ENCODE measurements around the gene SLC17A1.

SLC17A1 gene

GRCh38 chr6:25832307-25832662 is 433 bp upstream of the SLC17A1 start:
- DNase-seq (ENCODE audit: low spot score) = no peak

- DNase-seq (ENCODE audit: low spot score) = no peak
Observed at GRCh38 chr6:25830458-25830857, 1.4 kb downstream of the SLC17A1 start.

- DNase-seq (ENCODE audit: low spot score) = no peak
Observed at GRCh38 chr6:25829375-25829774, 2.5 kb downstream of the SLC17A1 start.

DNA sequence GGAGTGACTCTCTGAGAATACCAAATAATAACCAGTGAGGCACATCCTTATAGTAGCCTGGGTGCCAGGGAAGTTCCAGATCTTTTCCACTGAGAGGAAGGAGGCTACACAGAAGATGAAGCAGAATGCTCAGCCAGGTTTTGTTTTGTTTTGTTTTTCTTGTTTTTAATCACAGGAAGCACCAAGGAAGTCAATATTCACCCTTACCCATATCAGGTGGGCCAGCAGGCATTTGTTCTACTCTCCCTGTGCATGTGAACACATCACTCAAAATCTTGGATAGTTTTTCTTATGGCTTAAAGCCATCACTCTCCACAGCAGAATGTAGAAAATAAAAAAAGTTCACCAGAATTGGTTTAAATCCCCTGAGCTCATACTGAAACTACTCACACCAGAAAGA is 10.5 kb downstream of the SLC17A1 start:
- no peak for DNase-seq (ENCODE audit: low spot score)

GRCh38 chr6:25816252-25816651 is 15.6 kb downstream of the SLC17A1 start:
- no peak for DNase-seq (ENCODE audit: low spot score)

DNA sequence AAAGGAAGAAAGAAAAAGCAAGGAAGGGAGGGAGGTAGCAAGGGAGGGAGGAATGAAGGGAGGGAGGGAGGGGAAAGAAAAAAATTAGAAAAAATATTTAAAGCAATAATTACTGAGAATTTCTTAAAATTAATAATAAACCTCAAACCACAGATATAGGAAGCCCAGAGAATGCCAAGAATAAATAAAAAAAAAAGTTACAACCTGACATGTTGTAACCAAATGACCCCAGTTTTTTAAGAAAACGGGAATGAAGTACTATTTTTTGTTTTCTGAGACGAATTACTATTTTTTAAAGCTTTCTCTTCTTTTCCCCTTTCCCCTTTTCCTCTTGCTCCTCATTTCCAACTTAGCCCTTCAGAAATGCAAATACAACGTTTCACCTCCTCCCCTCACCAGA is 16.7 kb downstream of the SLC17A1 start:
- DNase-seq (ENCODE audit: low spot score) = no peak

DNA sequence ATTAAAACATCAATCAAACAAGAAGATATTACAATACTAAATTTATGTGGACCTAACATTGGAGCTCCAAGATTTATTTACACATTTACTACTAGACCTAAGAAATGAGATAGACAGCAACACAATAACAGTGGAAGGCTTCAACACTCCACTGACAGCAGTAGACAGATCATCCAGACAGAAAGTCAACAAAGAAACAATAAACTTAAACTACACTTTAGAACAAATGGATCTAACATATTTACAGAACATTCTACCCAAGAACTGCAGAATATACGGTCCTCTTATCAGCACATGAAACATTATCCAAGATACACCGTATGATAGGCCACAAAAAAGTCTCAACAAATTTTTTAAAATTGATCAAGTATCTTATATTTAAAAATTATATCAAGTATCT is 27.0 kb downstream of the SLC17A1 start:
- no peak for DNase-seq (ENCODE audit: low spot score)

DNA sequence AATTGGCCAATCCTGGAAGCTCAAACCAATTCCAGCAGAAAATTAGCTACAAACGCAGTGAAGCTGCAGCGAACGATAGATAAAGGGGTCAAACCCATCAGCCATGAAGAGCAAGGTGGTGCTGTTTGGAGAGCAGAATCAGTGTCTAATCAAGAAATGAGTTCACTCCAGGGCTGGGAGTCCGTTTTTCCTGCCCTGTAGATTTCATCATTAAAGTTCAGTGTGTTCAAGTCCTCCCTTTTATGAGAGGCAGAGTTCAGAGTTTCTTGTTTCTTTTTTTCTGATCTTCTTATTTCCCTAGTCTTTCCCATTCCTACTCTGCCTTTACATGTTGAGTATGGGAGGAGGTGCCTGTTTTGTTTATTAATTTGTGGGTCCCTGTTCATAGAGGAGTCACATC is 30.4 kb downstream of the SLC17A1 start:
- no peak for DNase-seq (ENCODE audit: low spot score)

DNA sequence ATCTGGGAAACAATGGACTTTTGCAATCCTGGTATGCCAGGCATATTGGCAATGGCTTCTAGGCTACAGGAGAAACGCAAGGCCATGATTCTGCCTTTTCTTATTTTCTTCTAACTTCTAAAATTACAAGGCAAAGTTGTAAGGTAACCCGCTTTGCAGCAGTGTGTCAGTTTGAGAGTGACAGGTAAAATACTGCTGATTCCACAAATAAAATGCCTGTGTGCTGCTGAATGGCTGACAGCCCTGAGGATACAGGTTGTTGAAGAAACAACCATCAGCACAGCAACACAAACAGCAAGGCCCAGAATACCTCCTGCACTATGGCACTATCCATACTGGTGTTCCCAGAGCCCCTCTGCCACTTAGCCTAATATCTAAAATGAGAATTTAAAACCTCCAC is 37.1 kb downstream of the SLC17A1 start:
- DNase-seq (ENCODE audit: low spot score) = no peak

GRCh38 chr6:25793970-25794369 is 37.9 kb downstream of the SLC17A1 start:
- DNase-seq (ENCODE audit: low spot score) = no peak

DNA sequence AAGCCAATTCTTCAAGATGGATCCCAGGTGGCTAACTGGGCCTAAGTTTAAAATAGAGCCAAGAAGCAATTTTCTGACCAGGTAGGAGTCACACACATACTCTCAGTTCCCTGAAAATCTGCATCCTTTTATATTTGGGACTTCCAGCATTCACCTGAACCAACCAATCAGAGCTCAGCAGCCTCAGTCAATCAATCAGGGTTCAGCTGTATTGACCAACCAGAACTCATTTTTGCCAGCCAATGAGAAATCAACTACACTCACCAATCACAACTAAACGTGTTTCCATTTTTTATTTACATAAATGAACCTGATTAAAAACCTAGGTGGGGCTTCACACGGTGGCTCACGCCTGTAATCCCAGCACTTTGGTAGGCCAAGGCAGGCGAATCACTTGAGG is 39.8 kb downstream of the SLC17A1 start:
- DNase-seq (ENCODE audit: low spot score) = no peak

GRCh38 chr6:25789475-25789874 is 42.4 kb downstream of the SLC17A1 start:
- DNase-seq (ENCODE audit: low spot score) = no peak

- no peak for DNase-seq (ENCODE audit: low spot score)
Observed at GRCh38 chr6:25788305-25788922, 43.4 kb downstream of the SLC17A1 start.

- no peak for DNase-seq (ENCODE audit: low spot score)
Observed at GRCh38 chr6:25787428-25787827, 44.4 kb downstream of the SLC17A1 start.

DNA sequence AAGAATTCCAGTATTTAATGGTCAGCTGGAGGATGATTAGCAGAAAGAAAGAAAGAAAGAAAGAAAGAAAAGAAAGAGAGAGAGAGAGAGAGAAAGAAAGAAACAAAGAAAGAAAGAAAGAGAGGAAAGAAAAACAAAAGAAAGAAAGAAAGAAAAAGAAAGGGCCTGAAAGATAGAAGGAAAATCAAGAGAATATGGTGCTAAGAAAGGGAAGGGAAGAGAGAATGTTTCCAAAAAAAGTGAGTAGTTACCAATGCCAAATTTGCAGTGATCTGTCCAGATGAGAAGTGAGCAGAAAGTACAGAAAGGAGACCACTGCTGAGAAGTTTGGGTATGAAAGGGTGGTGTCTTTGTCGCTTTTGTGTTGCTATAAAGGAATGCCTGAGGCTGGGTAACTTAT is 50.7 kb downstream of the SLC17A1 start:
- DNase-seq (ENCODE audit: low spot score) = no peak

- no peak for DNase-seq (ENCODE audit: low spot score)
Observed at GRCh38 chr6:25777856-25778649, 53.8 kb downstream of the SLC17A1 start.

GRCh38 chr6:25777031-25777430 is 54.8 kb downstream of the SLC17A1 start:
- no peak for DNase-seq (ENCODE audit: low spot score)

- no peak for DNase-seq (ENCODE audit: low spot score)
Observed at GRCh38 chr6:25774120-25774715, 57.6 kb downstream of the SLC17A1 start.

DNA sequence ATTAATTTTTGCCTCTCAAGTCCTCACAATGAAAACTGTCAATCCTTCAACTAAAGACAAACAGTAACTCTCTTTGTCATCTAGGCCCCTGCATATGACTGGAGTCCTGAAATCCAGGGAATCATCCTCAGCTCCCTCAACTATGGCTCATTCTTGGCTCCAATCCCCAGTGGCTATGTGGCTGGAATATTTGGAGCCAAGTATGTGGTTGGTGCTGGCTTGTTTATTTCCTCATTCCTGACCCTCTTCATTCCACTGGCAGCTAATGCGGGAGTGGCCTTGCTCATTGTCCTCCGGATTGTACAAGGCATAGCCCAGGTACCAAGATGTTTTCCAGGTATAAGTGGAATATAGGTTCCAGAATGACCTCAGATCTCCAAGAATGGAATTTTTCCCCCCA is 61.9 kb downstream of the SLC17A1 start:
- no peak for DNase-seq (ENCODE audit: low spot score)

GRCh38 chr6:25768566-25768965 is 63.3 kb downstream of the SLC17A1 start:
- DNase-seq (ENCODE audit: low spot score) = no peak

- no peak for DNase-seq (ENCODE audit: low spot score)
Observed at GRCh38 chr6:25764611-25765010, 67.2 kb downstream of the SLC17A1 start.

DNA sequence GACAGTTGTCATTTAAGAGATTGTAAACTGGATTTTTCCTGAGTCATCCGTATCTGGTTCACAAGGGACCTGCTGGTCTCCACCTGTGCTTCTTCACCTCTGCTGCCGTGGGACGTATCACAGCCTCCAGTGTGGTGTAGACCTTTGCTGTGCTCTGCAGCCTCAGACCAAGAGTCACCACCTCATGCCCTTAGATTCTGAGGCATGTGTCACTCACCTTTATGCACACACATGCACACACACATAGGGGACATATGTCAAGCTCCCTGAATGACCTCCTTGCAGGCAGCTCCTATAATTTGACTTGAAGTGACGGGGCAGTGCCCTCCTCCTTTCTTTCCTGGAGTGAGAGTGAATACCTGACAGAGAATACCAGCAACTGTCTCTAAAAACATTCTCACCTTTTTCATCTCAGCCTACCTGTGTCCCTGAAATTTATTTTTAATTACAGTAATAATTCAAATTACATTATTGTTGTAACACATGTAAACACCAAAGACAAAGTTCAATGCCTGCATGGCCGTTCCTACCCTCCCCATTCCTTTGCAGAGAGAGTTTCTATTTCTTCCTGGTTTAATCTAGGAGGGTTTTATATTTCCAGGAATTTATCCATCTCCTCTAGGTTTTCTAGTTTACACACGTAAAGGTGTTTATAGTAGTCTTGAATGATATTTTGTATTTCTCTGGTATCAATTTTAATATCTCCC is 73.8 kb downstream of the SLC17A1 start:
- no peak for DNase-seq (ENCODE audit: low spot score)
